Thyroid gland (tissue), 4 donors: ENCODE measurements around the gene SEPSECS.

Source experiments
- CTCF ChIP-seq, 6 experiments: fragments of 200-600 bp in 3 of 6; fragments of 450-650 bp in 3 of 6; sonication (generic) in 3 of 6; IDR thresholded peaks; one replicate each; pipeline ENCODE4 v1.5.1; 2016 to 2019; ENCODE audit warnings: antibody characterized with exemption in 6 of 6, mild to moderate bottlenecking in 2 of 6, inconsistent platforms in 1 of 6, moderate library complexity in 1 of 6
- POLR2A ChIP-seq, 2 donors: fragments of 450-650 bp; IDR thresholded peaks; one replicate each; pipeline ENCODE4 v1.6.1; 2017; ENCODE audit warnings: antibody characterized with exemption in 2 of 2, mild to moderate bottlenecking in 2 of 2, moderate library complexity in 1 of 2

DNA sequence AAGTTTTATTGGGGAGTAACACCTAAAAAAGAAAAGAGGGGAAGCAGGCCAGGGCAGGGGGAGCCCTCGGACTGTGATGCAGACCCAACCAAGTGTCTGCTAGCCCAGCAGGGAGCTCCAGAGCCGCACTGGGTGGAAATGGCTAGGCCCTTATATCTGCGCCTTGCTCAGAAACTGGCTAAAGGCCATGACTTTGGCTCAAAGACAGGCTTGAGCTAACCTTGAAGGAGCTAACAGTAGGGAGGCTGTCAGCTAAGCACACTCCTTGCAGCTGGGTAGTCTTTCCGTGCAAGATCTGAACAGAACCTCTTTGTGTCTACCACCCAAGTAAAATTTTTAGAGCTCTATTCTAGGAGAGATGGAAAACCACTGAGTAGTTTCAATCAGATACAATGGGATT lies 43.0 kb downstream of the SEPSECS start:
- TF ChIP-seq CTCF (IDR thresholded peaks at IDR 0.05): no peak
- TF ChIP-seq POLR2A (IDR thresholded peaks at IDR 0.05): no peak
